Left lobe of liver (tissue), 2 donors: Measurements from ENCODE around the gene BBX. TPM values are rescaled to one million over a fixed set of nuclear protein-coding genes. Genes with fewer than 3 reads are reported as not detected.
"Not testable (repeated sequence)": the region's sequence is repeated elsewhere in the genome, so short reads cannot be mapped to it uniquely, and the experiment has no call there.

Experiments
- ATAC-seq: fragments of 200-7000 bp; cut with Tn5 transposase; one replicate; pipeline ENCODE4 v1.9.1; 2020; ENCODE audit warnings: mild to moderate bottlenecking, moderate library complexity
- DNase-seq: peaks from one replicate; pipeline ENCODE4 v3.0.0-alpha.2; 2020; ENCODE audit warnings: low spot score
- total RNA-seq: library from RNA; stranded (reverse); gene quantifications from one replicate; pipeline ENCODE4 v1.2.1, GENCODE V29; 2021
- donor health status: DM: no; HTN: no; CAD: no; lungs with moderate emphysema.
- donor health status: DM: no; HTN: yes; CAD: no.

BBX gene
- total RNA-seq, 1 donor from 2014 or later, result 13.0 TPM

DNA sequence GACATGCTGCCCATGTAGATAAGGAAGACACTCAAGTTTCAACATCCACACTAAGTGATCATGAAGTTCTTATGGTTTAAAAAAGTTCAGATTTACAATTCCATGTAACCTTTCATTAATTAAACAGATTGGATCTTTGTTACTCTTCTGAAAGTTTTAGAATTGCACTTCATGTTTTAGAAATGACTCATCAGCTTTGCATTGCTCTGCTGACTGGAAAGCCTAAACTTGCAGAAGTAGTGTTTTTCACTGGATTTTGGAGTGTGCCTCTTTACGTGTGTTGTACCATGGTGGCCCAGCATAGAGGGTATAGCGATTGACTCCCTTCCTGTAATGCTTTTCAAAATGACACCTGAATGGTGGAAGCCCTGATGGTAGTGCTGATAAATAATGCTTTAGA lies 157.9 kb downstream of the BBX start:
- ATAC-seq, result no peak
- DNase-seq, result no peak

DNA sequence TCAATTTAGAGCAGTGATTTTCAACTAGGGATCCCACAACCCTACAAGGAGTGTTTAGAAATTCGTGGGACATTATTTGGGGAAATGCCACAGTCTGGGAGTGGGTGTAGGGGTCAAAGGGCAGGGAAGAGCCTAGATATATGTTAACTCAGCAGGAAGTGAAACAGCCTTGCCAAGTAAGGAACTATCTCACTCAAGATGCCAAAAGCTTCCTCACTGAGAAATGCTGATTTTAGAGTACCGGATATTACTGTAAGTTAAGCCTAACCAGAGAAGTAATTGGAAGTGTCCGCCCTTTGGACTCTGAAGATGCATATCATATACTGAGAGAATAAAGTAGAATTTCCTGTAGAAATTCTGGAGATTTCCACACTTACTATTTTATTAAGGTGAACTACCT lies 158.6 kb downstream of the BBX start:
- peak; percentile 39 for ATAC-seq
- no peak for DNase-seq

DNA sequence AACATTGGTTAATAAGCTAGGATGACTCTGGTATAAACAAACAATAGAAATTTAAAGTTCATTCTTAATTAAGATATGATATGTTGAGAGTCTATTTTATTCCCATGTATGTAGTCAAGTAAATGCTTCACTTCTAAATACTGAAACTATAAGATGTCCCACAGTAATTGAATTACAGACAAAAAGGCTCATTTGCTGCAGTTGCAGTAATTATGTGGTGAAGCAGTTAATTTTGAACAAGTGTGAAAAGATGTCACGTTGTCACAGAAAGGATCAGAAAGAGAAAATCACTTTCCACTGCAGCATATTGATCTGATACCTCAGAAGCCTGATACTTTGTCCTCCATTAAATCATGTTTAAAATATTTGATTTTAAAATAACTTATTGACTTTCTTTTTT lies 159.8 kb downstream of the BBX start:
- ATAC-seq (no peak), DNase-seq (no peak)

DNA sequence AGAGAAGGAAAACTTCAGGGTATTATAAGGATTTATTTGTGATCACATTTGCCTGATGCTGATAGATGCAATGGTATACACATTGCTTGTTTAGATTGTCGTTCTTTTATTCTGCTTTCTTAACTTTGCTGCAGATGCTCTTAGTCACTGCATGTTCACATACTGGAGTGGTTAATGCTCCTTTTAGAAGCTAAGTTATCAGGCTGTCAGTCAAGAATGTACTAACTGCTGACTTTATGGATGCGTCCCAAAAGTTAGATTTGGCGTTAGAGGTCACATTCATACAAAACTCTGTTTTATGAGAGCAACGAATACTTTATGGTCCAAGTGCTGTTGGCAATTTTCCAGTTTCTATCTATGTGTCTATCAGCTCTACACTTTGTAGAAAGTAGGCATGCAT lies 160.7 kb downstream of the BBX start:
- ATAC-seq, result no peak
- DNase-seq, result no peak

DNA sequence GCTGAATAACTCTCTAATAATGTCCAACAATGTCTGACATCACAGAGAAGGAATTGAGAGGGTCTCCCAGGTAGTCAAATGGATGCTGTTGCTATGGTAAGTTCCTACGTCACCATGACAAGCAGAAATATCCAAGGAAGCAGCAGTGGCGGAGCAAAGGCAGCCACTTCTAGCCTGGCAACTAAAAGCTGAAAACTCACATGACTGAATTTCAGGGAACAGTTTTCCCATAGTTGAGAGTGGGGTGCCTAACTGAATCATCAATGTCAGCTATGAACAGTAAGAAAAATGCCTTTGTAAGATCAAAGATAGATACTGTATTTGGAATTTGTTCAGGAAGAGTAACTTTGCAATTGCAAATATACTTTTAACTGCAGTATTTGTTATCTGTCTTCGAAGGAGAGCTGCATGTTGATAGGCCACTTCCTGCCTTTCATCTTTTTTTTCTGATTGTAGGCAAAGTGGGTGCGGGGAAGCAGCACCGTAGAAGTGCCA lies 161.7 kb downstream of the BBX start:
- DNase-seq (no peak), ATAC-seq (no peak)

DNA sequence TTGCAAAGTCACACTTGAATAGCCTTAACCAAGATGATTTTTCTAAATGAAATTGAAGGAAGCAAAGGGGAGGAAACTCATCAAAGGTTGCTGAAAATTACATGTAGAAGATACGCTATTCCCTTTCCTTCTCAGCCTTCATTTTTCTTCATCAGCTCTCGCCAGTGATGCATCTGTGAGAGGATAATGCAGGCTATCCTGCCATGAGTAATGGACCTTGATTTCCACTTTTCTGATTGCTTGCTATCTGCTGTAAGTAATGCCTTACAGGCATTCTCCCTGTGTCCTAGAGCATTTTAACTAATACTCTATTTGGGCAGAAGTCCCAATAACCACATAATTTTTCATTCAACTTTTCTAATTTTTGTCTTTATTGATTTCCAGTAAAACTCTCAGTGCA lies 162.6 kb downstream of the BBX start:
- DNase-seq, result no peak
- no peak for ATAC-seq

DNA sequence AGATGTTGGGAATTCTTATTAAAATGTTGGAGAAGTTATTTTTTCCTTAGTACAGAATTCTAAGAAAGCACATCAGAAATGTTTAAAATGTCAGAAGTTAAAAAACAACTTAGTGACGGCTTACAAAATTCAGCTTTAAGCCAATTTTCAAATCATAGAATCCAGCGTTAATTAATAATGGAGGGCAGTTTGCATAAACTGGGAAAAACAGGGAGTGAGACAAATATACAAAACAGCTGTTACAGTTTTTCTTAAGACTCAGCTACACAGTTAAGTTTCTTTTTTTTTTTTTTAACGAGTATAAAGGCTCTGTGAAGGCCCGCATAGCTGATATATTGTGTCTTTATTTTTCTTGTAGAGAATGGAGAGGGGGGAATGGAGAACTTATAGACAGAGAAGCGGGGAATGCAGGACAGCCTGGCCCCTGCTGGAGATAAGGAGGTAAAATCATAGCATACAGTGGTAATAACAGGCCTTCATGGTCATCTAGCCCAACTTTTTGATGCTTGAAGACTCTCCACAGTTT lies 164.4 kb downstream of the BBX start:
- DNase-seq (no peak), ATAC-seq (no peak)

DNA sequence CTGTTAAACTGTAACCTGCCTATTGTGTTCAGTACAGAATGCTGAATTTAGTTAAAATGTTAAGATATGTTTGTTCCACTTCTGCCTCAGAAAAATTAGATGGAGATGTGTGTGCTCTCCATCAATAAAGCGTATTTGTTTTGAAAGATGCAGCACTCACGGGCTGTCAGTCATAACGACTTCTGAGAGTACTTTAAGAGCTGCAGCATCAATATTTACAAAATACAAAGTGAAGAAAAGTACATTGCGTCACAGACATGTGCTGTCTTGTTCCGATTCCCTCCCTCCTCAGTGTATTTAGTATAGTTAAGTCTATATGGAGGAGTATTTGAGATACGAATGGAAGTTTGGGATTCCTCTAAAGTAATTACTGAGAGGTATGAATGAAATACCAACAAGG lies 166.6 kb downstream of the BBX start:
- DNase-seq (no peak), ATAC-seq (no peak)

DNA sequence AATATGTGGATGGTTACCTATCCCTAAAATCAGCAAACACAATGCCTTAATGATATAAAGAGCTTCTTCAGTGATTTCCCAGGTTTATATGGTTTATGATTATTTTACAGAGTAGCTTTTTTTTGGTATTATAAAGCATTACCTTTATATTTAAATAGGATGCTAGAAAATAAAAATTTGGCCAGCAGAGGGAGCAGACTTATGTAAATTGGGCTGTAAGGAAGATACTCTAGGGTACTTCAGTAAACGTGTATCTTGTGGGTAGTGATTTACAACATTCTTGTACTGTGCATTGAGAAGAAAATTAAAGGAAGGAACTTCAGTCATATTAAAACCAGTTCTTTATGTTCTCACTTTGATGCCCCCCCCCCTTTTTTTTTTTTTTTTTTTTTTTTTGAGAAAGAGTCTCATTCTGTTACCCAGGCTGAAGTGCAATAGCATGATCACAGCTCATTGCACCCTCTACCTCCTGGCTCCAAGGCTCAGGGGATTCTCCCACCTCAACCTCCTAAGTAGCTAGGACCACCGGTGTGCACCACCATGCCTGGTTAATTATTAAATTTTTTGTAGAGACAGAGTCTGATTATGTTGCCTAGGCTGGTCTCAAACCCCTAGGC lies 167.9 kb downstream of the BBX start:
- DNase-seq (no peak), ATAC-seq (peak; percentile 81)

DNA sequence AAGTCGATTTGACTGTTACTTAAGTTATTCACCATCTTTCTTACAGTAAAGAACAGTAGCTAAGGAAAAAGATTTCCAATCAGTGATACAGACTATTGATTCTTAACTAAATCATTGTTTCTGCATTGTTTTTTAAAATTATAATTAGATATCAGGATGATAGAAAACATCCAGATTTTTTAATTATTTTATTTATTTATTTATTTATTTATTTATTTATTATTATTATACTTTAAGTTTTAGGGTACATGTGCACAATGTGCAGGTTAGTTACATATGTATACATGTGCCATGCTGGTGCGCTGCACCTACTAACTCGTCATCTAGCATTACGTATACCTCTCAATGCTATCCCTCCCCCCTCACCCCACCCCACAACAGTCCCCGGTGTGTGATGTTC lies 169.2 kb downstream of the BBX start:
- ATAC-seq, DNase-seq: not testable (repeated sequence)

DNA sequence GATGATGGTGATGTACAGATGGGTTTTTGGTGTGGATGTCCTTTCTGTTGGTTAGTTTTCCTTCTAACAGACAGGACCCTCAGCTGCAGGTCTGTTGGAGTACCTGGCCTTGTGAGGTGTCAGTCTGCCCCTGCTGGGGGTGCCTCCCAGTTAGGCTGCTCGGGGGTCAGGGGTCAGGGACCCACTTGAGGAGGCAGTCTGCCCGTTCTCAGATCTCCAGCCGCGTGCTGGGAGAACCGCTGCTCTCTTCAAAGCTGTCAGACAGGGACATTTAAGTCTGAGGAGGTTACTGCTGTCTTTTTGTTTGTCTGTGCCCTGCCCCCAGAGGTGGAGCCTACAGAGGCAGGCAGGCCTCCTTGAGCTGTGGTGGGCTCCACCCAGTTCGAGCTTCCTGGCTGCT lies 174.6 kb downstream of the BBX start:
- not testable (repeated sequence) for ATAC-seq, DNase-seq

DNA sequence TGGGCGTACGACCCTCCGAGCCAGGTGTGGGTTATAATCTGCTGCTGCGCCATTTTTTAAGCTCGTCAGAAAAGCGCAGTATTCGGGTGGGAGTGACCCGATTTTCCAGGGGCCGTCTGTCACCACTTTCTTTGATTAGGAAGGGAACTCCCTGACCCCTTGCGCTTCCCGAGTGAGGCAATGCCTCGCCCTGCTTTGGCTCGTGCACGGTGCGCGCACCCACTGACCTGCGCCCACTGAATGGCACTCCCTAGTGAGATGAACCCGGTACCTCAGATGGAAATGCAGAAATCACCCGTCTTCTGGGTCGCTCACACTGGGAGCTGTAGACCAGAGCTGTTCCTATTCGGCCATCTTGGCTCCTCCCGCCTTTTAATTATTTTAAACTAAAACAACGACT lies 175.1 kb downstream of the BBX start:
- ATAC-seq, DNase-seq: not testable (repeated sequence)

DNA sequence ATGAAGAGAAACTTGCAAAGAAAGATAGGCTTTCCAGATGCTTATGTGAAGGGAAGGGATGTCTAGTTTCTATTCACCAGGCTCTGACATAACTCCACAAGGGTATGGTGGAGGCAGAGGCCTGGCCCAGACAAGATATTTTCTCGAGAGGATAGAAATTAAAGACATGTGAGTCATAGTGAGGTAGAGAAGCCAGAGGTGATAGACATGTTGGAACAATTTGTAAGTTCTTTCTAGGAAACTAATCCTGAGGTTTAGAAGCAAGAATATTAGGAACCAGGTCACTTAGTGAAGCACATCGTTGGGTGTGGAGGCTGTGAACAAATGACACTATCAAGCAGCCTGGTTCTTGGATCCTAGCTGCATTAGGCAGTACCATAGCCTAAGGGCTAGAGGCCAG lies 176.9 kb downstream of the BBX start:
- ATAC-seq, result no peak

DNA sequence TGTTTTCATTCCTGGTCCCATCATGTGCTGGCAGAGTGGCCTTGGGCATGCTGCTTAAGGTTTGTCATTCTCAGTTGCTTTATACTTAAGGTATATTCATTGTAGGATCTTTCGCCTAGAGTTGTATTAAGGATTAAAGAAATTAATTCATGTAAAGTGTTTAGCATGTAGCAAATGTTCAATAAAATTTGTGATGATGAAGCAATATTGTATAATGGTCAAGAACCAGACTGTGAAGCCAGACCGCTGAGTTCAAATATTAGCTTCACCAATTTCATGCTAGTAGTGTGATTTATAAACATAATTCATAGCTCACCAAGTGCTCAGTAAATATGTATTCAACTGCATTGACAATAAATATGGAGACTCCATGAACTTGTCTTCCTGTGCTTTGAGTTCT lies 178.5 kb downstream of the BBX start:
- ATAC-seq, result no peak
- no peak for DNase-seq

More for the DNA sequence above, 176.9 kb downstream of the BBX start:
- DNase-seq, result no peak

DNA sequence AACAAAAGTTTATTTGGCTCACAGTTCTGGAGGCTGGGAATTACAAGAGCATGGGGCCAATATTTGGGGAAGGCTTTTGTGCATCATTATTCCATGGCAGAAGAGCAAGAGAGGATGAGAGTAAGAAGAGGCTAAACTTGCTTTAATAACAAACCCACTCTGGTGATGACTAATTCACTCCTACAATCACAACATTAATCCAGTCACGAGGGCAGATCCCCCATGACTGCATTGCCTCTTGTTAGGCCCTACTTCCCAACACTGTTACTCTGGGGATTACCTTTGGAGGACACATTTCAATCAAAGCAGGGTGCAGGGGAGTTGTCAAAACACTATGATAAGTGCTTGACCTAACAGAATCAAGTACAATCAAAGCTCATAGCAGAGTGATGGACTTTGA lies 181.7 kb downstream of the BBX start:
- no peak for DNase-seq
- ATAC-seq, result no peak

DNA sequence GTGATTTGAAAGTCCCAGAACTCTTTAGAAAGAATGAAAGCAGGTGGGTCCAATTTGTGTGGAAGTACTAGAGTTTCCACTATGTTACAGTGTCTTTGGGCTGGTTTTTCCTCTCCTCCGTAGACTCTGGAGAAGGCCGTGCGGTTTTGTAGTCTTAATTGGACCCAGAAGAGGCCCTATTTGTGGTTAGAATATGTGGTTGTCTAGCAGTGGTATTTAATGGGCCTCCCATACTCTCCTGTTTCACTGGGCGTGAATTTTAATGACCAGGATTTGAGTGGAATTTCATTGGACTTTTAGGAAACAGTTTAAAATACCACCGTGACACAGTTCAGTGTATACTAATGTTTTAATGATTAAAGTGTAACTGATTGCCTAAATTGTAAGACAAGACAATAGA lies 182.3 kb downstream of the BBX start:
- ATAC-seq (no peak), DNase-seq (no peak)

DNA sequence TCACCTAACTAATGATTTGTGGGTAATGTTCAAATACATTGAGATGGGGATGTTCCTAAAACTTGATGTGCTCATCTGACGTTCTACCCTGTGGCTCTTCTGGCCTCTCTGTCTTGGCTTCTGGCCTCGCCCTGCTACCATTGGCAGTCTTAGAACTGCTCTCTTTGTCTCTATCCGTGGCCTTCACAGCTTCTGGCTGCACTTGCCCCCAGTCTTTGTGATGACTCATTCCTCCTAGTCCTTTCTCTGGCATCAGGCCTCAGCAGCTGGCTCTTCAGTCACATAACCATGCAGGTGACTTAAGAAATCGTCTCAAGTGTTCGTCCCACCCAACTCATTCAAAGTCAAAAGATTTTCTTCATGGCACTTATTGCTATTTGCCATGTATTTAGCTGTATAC lies 188.1 kb downstream of the BBX start:
- ATAC-seq, result no peak
- no peak for DNase-seq

DNA sequence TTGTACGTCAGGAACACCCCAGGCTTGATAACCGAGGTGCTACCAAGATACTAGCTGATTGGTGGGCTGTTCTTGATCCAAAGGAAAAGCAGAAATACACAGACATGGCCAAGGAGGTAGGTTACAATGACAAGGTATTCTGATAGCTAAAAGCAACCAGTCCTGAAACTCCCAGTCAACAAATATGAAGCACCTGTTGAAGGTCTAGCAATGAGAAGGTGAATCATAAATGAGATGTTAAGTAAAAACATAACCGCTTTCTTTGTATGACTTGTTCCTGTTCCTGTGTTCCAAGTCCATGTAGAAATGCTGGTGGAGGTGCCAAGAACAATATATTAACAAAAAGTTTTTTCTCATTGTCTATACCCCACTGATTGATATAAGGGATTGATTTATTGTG lies 194.0 kb downstream of the BBX start:
- no peak for DNase-seq
- no peak for ATAC-seq

DNA sequence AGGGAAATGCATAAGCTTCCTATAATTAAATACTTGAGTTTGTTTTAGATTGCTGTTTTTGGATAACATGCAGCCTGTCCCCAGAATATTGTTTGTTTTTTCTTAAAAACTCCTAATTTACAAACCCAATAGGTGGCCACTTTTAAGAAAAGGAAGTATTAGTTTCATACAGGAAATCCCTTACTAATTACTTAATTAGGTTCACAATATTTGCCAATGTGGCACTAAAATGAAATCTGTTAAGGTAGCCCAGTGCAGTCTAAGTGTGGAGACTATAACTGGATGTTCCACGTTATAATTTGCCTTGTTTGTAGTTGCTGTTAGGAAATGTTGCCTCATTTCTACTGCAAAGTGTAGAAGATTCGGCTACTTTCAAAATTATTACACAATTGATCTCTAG lies 195.8 kb downstream of the BBX start:
- no peak for ATAC-seq
- DNase-seq, result no peak

DNA sequence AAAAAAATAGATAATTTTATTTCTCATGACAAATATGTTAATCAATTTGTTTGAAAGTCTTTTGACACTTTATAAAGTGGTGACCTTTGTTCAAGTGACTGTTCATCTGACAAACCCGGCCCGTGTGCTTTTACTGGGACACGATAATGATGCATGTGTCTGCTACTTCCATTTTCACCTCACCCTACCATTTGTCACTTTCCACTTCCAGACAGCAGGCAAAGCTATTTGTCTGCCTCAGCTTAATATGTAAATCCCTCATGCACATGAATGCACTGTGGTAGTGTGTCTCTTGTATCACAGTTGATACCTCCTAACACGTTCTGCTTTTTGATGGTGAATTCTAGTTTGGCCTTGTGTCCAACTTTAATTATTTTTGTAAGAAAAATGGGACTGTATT lies 204.3 kb downstream of the BBX start:
- ATAC-seq (no peak), DNase-seq (no peak)

DNA sequence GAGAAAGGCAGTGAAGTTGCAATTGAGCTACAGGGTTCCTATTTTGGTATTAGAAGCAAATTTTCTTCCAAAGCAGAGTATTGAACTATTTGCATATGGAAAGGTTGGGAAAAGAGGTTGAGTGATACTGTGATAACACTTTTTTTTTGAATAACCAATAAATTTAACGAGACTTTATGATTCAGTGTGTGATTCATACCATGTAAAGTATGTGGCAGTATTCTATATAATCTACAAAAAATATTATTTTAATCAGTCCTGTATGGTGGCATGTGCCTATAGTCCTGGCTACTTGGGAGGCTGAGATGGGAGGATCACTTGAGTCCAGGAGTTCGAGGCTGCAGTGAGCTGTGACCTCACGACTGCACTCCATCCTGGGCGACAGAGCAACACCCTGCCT lies 206.9 kb downstream of the BBX start:
- no peak for ATAC-seq
- DNase-seq, result no peak

DNA sequence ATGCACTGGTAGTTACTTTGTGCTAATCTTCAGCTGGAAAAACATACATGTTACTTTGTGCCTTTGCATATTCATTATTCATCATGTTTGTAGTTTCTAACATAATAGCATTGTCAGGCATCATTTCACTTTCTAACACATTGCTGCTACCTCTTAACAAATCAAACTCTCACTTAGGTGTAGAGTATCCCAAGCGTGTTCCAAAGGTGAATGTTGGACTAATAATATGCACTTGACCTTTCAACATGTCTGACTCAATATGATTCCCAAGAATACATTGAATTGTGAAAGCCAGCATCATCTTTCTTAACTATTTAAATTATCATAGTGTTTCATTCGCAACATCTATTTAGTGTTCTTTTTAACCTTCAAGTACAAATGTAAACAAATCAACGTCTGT lies 211.6 kb downstream of the BBX start:
- ATAC-seq (no peak), DNase-seq (no peak)

DNA sequence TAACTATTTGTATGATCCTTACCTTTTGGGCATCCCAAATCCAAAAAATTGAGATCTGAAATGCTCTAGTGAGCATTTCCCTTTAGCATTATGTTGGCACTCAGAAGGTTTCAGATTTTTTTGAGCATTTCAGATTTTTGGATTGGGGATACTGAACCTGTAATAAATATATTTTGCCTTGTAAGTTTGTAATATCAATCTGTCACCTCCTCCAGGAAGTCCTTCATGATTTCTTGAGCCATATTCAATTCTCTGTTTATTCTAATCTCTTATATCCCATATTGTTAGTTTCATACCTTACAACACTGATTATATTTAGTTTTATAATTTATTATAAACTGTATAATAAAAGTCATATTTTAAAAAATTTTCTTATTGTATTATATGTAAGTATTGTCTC lies 215.2 kb downstream of the BBX start:
- ATAC-seq (no peak), DNase-seq (no peak)
